Head of caudate nucleus (tissue), 42 donors: ENCODE measurements around the gene SNIP1.
"Not testable (repeated sequence)": the region's sequence is repeated elsewhere in the genome, so short reads cannot be mapped to it uniquely, and the experiment has no call there.

Experiments
- DNase-seq, 42 donors: peaks; one replicate each; pipeline versions ENCODE4 v3.0.0 to v3.0.0-alpha.2; 2020 to 2021; ENCODE audit warnings: mixed read lengths in 7 of 42
- intact Hi-C: fragments of 100-400 bp; cut with DNase I; formaldehyde crosslinking; loops from one replicate; pipeline ENCODE4 v1.15.0; 2022

SNIP1 gene

GRCh38 chr1:37518241-37518640, 35.9 kb downstream of the SNIP1 start:
- intact Hi-C loops, result loop anchor here (5.0 kb wide), 1 partner anchor 79 kb away; the partner anchor contains the start of gene GNL2
- DNase-seq, result peak in 1 of 42 donors; percentile 10

- peak in 1 of 42 donors; percentile 1 for DNase-seq
- intact Hi-C loops, result loop anchor here (5.0 kb wide), 1 partner anchor 80 kb away; the partner anchor contains the start of gene GNL2
Measured at GRCh38 chr1:37517569-37517968, 36.5 kb downstream of the SNIP1 start.

GRCh38 chr1:37515185-37516034, 38.7 kb downstream of the SNIP1 start:
- intact Hi-C loops, result loop anchor here (2.0 to 5.0 kb wide), 2 partner anchors 41 to 82 kb away; partner anchors contain the start of genes DNALI1 and GNL2
- peak in 1 of 42 donors; percentile 31 for DNase-seq

- peak; percentile 33 to 92 (median 84) for DNase-seq
- intact Hi-C loops, result loop anchor here (2.0 to 5.0 kb wide), 2 partner anchors 42 to 83 kb away; partner anchors contain the start of genes DNALI1 and GNL2
Measured at GRCh38 chr1:37514350-37515184, 39.5 kb downstream of the SNIP1 start, which contains the start of gene MEAF6. Gene MEAF6 (minus strand): TSS chr1:37514766. CDS start chr1:37514746, 20 bp downstream.

- DNase-seq, result peak in 41 of 42 donors; percentile 20 to 78 (median 49)
- intact Hi-C loops, result loop anchor here (2.0 kb wide), 1 partner anchor 43 kb away; the partner anchor contains the start of gene DNALI1
Measured at GRCh38 chr1:37513795-37514349, 40.2 kb downstream of the SNIP1 start.

GRCh38 chr1:37509181-37509580, 44.9 kb downstream of the SNIP1 start:
- no peak for DNase-seq
- intact Hi-C loops, result no loop called here

- intact Hi-C loops, result no loop called here
- no peak for DNase-seq
Measured at GRCh38 chr1:37506740-37507139, 47.4 kb downstream of the SNIP1 start.

GRCh38 chr1:37502791-37503190, 51.3 kb downstream of the SNIP1 start:
- DNase-seq, intact Hi-C loops: not testable (repeated sequence)

GRCh38 chr1:37502104-37502503, 52.0 kb downstream of the SNIP1 start:
- DNase-seq, result no peak
- intact Hi-C loops, result no loop called here

- intact Hi-C loops, result no loop called here
- DNase-seq, result no peak
Measured at GRCh38 chr1:37501661-37502060, 52.4 kb downstream of the SNIP1 start.

GRCh38 chr1:37498872-37499617, 55.0 kb downstream of the SNIP1 start:
- intact Hi-C loops, result no loop called here
- DNase-seq, result peak in 3 of 42 donors; percentile 23 to 32 (median 30)

GRCh38 chr1:37497832-37498231, 56.3 kb downstream of the SNIP1 start:
- peak in 1 of 42 donors; percentile 32 for DNase-seq

GRCh38 chr1:37495875-37496274, 58.2 kb downstream of the SNIP1 start:
- intact Hi-C loops, result no loop called here

More at GRCh38 chr1:37497832-37498231, 56.3 kb downstream of the SNIP1 start:
- intact Hi-C loops, result no loop called here

GRCh38 chr1:37493336-37494098, 60.6 kb downstream of the SNIP1 start:
- intact Hi-C loops, result no loop called here

More at GRCh38 chr1:37495875-37496274, 58.2 kb downstream of the SNIP1 start:
- no peak for DNase-seq

GRCh38 chr1:37487619-37487984, 66.5 kb downstream of the SNIP1 start:
- peak in 1 of 42 donors; percentile 27 for DNase-seq
- intact Hi-C loops, result no loop called here

More at GRCh38 chr1:37493336-37494098, 60.6 kb downstream of the SNIP1 start:
- DNase-seq, result no peak

- intact Hi-C loops, result no loop called here
- peak; percentile 49 to 91 (median 77) for DNase-seq
Measured at GRCh38 chr1:37486680-37487618, 67.1 kb downstream of the SNIP1 start.
